ENCODE results near the gene GDPD5.

GDPD5 gene

DNA sequence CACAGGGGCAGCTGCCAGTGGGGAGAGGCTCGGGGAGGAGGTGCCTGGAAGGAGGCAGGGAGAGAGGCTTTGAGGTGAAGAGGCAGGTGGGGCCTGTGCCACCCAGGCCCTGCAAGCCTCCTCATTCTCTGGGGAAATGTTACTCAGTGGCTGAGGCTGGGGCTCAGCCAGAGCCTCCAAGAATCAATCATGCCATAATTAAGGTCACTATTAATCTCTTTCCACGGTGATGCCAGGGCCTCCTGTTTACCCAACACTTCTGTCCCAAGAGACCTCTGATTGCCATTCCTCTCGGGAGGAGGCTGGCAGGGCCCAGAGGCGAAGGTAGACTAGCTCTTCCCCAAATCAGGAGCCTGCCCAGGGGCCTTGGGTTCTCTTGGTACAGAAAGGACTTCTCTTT is 38.4 kb downstream of the GDPD5 start:
- no peak for DNase-seq

DNA sequence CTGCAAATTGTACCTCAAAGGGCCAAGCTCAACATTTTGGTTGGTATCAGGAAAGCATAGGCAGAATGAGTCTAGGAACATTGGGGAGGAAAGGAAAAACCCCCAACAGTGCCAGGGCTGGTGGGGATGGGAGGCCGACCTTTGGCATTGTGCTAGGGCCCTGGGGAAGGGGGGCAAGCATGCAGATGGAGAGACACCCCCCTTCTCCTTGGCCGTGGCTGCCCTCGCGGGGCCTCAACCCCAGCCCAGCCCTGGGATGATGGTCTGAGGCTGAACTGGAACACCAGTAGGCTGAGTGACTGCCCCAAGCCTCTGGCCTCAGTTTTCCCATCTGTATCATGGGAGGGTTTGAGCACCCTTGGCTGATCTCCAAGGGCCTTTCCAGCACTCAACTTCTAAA is 40.0 kb downstream of the GDPD5 start:
- DNase-seq, result no peak

DNA sequence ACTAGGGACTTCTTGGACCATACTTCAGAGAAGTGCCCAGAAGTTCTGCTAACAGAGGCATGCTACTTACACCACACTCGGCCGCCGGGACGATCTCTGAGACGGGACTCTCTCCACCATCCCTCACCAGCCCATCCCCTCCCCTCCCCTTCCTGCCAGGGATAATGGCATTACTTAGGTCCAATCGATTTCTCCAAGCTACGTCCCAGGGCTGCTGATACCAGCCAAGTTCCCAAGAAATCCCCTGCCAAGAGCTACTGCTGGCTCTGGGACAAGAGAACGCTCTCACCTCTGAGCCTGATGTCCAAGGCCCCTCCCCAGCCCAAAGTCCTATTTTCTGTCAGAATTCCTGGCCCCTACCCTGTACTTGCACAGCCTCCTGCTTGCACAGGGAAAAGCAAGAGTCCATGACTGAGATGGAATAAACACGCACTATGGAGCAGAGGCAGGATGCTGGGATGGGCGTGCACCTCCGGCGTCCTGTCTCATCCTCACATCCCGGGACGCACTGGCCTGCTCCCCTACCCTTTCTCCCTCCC is 42.7 kb downstream of the GDPD5 start:
- DNase-seq, result no peak

DNA sequence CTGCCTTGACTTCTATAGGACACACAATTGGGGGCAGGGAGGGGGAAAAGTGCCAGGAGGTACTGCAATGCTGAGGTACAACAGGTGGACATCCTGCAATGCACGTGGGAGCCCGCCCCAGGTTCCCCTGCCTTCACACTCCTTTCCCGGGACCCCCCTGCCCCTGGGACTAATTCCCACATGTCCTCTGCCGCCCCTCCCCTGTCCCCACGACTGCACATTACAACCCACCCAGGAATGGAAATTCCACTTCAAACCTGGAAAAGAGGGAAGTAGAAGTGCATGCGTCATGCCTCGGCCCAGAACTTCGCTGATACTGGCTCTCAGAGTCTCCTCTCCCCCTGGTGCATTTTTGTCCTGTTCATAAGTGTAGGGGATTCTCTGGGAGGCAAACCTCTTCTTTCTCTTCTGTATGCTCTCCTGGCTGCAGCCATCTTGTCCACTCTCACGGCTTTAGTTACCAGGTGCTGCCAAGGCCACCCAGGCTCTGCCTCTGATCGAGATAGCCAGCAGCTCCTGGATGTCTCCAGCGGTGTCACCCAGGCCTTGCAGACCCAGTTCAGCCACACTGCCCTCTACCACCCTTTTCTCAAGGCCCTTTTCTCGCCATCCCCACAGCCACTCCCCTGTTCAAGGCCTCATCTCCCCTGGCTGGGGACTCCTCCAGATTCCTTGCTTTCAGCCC is 43.7 kb downstream of the GDPD5 start:
- DNase-seq, result no peak

DNA sequence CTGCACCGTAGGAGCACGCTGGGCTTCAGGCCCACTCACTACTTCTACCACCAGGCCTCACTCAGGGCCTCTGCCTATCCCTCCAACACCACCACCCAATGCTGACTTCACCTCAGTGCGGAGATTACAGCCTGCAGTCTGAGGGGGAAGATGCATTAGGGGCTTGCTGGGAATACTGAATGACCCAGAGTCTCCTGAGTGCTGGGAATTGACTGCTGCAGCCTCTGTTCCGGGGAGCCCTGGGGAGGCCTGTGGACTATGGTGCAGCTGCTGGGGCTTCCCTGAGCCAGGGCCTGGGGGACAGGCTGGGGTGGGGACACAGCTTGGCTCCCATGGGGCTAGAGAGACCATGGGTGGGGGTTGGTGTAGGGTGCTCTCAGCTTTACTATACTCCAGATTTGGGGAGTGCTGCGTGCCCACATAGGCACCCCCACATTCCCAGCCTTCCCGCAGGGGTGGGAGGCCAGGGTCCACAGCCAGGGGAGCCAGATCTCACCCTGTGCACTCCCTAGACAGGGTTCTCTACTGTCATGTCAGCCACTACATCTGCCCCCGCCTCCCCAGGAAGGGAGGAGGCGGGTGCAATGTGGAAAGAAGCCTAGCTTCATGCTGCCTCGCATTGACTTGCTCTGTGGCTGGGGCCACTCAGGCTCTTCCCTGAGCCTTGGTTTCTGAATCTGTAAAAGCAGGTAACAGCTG is 44.4 kb downstream of the GDPD5 start:
- DNase-seq, result no peak

DNA sequence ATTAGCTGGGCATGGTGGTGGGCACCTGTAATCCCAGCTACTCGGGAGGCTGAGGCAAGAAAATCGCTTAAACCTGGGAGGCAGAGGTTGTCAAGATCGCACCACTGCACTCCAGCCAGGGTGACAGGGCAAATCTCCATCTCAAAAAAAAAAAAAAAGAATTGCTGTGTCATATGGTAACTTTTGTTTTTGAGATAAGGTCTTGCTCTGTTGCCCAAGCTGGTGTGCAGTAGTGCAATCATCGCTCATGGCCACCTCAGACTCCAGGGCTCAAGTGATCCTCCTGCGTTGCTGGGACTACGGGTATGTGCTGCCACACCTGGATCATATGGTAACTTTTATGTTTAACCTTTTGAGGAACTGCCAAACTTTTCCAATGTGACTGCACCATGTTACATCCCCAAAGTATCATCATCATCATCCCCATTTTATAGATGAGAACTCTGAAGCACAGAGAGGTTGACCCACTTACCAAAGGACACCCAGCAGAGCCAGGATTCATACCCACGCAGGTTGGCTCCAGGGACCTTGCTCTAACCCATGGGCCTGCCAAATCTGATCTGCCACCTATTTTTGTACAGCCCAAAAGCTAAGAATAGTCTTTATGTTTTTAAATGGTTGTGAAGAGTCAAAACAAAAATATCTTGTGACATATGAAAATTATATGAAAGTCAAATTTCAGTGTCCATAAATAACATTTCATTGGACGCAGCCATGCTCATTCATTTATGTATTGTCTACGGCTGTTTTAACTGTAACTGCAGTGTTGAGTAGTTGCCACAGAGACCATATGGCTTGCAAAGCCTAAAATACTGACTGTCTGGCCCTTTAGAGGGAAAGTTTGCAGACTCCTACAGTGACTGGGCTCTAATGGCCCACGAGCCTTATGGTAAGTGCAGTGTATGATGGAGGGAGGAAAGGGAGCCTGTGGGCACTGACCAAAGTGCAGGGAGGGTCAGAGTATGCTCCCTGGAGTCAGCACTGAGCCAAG is 45.3 kb downstream of the GDPD5 start:
- no peak for DNase-seq

DNA sequence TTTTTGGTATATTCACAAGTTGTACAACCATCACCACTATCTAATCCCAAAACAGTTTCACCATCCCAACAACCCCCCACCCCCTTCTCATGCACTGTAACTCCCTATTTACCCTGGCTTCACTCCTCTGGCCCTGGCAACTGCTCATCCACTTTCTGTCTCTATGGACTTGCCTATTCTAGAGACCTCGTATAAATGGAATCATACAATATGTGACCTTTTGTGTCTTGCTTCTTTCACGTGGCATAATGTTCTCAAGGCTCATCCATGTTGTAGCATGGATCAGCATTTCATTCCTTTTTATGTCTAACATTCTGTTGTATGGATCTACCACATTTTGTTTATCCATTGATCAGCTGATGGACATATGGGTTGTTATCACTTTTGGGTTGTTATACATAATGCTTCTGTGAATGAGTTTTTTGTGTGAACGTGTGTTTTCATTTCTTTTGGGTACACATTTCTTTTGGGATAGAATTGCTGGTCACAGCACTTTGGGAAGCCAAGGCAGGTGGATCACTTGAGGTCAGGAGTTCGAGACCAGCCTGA is 46.1 kb downstream of the GDPD5 start:
- DNase-seq, result no peak

DNA sequence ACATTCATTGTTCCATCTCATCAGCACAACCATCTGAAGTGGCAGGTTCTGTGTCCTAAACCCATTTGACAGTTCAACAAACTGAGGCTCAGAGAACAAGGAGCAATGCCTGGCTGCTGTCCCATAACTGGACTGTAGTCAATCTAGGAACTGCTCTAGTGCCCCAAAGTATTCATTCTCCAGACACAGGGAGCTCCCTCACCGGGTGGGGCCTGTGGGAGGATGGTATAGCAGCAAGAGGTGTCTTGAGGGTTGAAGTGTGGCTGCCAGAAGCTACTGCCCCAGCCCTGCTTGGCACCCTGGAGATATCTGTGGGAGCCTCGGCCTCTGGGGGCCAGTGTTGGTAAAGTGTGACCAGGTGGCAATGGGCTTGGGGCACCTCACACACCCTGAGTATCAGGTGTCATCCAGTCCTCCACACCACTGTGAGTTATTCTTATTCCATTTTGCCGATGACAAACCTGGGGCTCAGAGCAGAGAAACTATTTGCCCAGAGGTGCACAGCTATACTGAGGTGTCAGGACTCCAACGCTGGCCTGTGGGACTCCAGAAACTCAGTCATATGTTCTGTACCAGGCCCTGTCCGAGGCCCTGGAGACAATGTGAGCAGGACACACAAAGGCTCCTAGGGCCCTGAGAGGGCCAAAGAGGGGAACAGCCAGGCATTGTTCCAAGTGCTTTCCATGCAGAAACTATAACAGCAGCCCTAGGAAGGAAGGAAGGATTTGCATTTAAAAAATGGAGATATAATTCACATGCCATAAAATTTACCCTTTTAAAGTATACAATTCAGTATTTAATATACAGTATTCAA is 46.8 kb downstream of the GDPD5 start:
- no peak for DNase-seq

DNA sequence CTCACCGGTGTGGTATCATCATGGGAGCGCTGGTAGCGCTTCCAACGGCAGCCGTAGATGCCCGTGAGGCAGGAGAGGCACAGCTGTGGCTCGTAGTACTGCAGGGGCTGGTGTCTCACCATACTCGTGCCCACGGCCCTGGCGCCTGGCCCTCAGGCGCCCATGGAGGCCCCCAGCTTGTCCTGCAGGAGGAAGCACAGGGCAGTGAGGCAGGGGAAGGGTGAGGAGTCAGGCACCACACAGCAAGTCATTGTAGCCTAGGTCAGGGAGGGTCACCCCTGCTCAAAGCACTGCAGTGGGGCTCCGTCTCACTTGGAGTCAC is 48.2 kb downstream of the GDPD5 start:
- no peak for DNase-seq

DNA sequence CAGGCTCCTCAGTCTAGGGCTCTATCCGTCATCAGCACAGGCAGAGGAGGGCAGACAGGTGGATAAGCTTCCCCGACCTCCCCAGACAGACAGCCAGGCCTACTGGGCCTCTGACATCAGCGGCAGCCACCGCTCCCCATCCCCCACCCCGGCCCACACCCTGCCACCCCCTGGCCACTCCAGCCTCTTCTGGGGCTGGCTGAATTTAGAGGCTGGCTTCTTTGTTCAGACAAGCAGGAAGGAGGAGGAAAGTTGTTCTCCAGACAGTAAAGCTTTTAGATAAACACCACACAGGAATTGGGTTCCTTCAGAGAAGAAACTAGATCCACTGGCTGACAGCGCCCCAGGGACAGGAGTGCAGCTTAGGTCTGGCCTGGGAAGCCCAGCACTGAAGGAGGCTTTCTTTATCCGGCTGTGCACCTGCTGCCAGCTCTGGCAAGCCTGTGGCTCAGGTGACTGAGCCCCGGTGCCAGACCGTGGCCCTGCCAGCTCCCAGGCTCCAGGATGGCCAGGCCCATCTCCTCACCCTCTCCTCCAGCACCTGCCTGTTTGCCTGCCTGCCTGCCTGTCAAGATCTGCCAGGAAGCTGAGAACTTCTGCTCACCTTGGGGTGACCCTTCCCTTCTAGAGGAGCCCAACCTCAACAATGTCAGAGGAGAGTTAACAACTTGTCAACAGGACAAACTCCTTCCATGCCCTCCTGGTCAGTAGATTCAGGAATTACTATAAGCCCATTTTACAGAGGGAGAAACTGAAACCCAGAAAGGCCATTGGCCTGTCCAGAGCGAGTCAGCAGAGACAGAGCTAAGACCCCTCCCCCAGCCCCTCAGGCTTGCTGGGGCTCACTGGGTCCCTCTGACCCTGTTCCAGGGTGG is 48.8 kb downstream of the GDPD5 start:
- peak; percentile 89 for DNase-seq

DNA sequence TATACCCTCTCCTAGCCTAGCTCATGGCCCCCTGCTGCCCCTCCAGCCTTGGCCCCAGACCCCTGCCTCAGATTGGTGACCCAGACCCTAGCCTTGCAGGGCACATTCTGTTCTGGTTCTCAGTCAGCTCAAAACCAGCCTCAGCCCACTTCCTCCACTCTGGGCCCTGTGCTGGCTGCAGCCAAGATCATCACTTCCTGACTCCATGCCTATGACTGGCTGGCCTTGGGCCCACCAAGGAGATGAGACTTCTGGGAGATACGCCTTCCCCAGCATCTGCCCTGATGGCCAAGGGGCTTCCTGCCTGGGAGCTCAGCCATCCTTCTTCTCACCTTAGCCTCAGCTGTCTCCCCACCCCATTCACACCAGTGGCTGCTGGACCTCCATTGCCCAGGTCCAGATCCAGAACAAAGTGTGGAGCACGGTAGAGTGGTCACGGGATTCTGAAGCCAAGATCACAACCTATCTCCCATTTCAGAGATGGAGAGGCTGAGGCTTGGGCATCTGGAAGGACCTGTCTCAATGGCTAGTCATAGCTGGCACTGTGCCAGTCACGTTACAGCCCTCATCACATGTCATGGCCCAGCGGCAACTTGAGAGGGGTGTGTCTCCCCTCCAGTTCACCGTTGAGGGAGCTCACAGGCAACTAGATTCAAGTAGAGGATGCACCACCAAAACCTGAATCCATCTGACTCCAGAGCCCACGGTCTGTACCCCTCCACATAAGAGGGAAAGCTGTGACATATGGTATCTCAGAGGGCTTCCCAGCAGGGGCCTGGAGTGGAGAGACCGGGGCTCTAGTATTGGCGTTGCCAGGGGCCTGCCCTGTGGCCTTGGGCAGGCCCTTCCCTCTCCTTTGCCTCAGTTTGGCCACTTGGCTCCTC is 49.7 kb downstream of the GDPD5 start:
- DNase-seq, result peak; percentile 82

DNA sequence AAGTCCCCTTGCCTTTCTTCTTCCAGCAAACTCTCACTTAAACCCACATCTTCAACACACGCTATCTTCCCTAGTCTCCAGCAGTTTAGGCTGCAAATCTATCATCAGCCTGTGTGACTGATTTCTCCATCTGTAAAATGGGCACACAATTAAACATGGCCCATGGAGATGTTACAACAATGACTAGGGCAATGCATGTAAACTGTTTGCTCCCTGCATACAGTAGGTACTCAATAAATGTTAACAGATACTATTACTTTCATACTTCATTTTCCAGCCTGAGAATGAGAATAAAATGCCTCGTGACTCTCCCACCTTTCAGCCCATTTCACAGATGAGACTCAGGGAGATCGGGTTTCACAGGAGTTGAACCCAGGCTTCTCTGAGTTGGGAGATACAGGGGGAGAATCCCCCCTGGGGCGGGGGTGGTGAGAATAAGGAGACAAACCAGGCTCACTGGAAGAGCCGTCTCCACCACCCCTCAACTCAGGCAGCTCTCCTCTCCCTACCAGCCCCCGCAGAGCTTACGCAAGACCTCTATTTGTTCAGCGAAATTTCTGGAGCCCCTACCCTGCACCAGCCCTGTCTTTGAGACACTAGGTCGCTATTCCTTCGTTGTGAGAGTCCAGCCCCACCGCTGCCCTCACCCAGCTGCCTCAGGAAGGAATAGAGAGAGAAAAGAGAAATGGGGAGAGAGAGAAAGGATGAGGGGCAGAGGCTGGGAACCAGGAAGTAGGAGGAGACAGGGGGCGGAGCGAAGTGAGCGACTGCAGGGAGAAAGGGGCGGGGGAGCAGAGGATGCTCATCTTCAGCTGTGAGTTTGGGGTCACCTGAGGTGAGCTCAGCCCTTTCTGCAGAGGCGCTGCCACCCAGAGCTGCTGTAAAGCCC is 50.6 kb downstream of the GDPD5 start:
- DNase-seq, result peak; percentile 69

DNA sequence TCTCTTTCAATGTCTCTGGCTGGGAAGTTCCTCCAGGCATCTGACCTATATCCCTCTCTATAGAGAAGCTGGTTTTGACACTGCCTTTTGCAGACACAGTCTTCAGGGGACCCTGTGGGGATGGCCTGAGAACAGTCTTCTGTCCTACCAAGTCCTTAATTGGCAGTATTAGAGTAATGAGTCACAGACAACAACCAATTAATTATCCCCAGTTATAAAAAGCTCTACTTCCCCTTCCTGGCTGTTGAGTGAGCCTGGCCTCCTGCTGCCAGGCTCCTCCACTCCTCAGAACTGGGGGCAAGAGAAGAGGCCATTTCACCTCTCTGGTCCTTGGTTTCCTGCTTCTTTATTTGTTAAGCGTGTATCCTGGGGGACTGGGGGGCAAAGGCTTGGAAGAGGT is 51.5 kb downstream of the GDPD5 start:
- DNase-seq, result no peak

DNA sequence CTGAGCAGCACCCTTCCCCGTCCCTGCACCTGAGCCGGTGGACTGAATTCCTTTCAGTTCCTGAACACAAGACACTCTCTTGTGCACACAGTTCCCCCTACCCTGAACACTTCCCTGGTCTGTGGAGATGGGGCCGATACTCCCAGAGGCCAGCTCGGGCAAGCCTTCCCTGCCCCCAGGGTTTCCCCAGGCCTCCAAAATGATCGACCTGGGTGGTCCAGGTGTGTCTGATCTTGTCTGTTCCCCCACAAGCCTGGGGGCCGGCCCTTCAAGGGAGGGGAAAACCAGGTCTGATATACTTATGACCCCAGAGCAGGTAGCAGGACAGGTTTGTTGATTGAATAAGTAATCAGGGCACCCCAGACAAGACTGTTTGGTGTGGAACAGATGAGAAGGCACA is 52.1 kb downstream of the GDPD5 start:
- no peak for DNase-seq

DNA sequence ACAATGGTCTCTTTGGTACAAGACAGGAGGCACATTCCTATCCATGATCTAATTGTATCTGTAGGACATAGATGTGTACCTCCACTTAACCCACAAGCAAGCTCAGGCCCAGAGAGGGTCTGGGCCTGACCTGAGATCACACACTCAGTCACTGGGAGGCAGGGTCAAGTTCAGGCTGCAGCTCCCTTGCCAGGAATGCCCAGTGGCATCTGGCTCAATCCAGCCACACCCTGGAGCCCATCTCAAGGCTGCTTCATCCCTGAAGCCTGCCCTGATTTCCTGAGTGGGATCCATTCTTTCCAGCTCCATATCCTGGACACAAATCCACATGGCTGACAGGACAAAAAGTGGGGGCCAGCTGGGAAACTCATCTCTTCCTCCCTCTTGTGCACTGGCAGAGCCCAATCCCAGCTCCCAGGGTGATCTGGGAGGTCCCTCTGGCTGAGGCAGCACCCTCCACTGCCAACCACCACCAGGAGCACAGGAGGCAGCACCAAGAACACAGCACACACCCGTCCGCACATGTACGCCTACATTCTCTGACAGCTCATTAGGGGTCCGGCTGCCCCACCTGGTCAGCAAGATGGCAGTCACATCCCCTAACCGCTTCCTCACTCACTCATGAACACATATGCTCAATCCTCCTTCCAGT is 53.5 kb downstream of the GDPD5 start:
- no peak for DNase-seq

DNA sequence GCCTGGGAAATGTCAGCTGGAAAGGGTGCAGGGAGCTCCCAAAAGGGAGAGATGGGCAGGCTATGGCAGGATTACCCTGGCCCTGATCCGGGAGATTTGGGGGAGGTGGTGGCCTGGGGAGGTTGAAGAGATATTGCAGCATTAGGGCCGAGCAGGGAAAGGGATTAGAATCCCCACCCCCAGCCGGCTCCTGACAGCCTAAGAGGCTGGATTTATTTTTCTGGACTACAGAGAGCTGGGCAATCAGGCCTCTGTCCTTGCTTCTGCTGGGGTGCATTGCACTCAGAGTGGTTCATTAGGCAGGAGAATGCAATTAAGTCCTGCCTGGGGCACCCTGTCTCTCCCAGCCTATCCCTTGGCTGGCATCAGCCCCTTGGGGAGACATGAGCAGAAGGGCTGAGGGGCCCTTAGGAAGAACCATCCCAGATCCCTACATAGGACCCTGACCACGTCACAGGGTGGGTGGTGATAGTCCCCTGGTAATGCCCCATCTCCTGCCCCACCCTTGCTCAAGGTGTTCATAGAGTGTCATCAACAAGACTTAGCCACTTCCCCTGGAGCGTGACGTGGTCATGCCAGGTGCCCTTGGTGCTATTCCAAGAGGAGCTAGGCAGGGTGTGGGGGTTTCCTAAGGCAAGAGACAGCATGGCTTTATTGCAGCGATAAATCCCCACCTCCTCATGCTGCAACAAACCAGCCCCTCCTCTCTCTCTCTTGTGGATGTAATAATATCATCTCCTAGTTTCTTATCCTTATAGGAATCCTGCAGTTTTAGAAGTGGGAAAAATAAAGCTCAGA is 54.4 kb downstream of the GDPD5 start:
- no peak for DNase-seq

DNA sequence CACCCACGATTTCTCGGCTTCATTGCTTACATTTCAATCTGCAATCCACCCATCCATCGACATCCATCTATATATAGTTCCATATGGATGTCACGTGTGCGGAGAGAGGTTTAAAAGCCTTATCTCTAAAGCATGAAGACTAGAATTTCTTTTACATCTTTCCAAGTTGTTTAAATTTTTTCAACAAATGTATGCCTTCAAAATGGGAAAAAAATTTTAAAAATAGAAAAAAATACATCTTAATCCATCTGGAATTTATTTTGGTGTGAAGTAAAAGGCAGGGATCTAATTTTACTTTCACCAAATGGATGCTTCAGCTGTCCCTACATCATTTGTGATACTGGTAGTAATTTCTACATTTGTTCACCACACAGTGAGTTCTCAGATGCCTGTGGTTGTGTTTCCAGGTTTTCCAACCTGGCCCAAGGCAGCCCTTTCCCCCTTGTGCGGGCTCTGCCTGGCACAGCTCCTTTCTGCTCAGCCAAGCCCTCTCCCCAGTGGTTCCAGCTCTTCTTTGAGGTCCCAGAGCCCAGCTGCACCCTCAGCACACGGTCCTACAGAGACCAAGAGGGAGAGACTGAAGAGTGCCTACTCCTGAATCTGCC is 55.2 kb downstream of the GDPD5 start:
- DNase-seq, result no peak
